ENCODE measurements around the gene SKIL.

The SKIL gene

DNA sequence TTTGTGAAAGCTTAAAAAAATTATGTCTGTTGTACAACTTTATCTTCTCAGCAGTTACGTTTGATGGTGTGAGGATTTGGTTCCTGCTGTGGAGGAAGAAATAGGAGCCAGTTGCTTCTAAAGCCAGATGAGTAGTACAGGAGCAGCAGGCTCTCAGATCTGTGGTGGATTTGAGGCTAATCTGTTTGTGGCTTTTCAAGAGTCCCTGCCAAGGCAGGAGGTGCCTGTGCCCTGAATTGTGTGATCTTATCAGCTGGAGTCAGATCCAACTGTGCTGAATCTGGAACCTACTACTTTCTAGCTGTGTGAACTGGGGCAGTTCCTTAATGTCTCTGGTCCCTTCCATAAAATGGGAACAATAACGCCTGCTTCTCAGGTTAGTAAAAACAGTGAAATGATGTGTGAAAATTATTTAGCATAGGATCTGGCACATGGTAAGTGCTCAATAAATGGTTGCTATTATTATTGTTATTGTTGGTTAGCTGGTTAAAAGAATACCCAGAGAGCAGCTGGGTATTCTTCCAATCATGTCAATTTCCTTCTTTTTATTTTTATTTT, 68.8 kb downstream of the SKIL start:
- TF ChIP-seq, protein P1, sequence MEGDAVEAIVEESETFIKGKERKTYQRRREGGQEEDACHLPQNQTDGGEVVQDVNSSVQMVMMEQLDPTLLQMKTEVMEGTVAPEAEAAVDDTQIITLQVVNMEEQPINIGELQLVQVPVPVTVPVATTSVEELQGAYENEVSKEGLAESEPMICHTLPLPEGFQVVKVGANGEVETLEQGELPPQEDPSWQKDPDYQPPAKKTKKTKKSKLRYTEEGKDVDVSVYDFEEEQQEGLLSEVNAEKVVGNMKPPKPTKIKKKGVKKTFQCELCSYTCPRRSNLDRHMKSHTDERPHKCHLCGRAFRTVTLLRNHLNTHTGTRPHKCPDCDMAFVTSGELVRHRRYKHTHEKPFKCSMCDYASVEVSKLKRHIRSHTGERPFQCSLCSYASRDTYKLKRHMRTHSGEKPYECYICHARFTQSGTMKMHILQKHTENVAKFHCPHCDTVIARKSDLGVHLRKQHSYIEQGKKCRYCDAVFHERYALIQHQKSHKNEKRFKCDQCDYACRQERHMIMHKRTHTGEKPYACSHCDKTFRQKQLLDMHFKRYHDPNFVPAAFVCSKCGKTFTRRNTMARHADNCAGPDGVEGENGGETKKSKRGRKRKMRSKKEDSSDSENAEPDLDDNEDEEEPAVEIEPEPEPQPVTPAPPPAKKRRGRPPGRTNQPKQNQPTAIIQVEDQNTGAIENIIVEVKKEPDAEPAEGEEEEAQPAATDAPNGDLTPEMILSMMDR (IDR thresholded peaks at IDR 0.05; ENCODE audit: low read length, missing control alignments) = no peak
- DNase-seq (ENCODE audit: low read depth) = no peak
- H3K4me3 ChIP-seq (replicated peaks; ENCODE audit: low read depth, low read length) = no peak overlapping the region

DNA sequence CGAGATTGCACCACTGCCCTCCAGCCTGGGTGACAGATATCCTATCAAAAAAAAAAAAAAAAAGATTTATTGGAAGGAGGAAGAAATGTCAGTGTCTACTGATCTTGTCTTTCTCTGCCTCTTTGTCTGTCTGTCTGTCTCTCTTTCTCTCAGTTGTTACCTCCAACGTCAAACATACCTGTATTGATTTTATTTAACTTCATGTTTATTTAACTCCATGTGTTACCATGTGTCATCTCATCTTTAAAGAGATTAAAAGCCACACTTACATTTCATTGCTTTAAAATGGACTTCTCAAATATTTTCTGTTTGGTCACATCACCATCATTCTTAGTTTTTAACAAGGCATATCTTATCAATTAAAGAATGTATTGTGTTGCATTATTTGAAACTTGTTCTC, 70.6 kb downstream of the SKIL start:
- DNase-seq (ENCODE audit: low read depth) = no peak
- TF ChIP-seq, protein P1 (IDR thresholded peaks at IDR 0.05; ENCODE audit: low read length, missing control alignments) = no peak
- H3K4me3 ChIP-seq (replicated peaks; ENCODE audit: low read depth, low read length) = no peak overlapping the region

DNA sequence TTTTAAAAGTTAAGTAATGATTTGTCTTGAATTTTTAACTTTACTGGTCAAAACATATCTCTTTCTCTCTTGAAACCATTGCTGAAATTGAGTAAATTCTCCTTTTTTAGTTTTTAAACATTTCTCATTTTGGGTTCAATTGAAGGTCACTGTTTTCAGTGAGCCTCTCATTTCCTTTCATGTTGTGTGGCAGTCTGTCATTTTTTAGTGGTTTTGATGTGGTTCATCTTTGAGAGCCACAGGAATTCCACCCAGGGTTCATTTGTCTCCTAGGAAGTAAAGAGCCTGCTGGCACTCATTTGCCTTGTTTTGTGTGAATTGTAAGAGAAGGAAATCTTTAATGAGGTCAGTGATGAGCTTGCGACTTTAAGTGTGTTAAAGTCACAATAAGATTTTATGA, 71.5 kb downstream of the SKIL start:
- DNase-seq (ENCODE audit: low read depth) = peak; percentile 38
- TF ChIP-seq, protein P1 (IDR thresholded peaks at IDR 0.05; ENCODE audit: low read length, missing control alignments) = no peak
- no peak overlapping the region for H3K4me3 ChIP-seq (replicated peaks; ENCODE audit: low read depth, low read length)

DNA sequence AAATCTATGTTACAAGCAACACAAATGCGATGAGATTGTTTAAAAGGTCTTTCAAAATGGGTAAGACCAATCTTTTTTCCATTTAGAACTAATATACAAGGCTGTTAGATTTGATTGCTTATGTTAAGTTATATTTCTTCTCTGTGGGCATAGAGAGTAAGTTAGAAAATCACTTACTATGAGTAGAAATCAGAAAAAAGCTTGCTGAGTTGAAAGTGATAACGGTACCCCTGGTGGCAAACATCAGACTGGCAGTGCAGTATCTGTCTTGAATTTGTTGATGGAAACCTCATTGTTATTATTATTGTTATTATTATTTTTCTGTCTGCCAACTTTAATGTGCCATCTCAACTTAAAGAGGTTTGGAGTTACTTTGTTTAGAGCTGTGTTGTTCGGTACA, 73.5 kb downstream of the SKIL start:
- TF ChIP-seq, protein P1 (IDR thresholded peaks at IDR 0.05; ENCODE audit: low read length, missing control alignments) = no peak
- no peak overlapping the region for H3K4me3 ChIP-seq (replicated peaks; ENCODE audit: low read depth, low read length)
- no peak for DNase-seq (ENCODE audit: low read depth)

DNA sequence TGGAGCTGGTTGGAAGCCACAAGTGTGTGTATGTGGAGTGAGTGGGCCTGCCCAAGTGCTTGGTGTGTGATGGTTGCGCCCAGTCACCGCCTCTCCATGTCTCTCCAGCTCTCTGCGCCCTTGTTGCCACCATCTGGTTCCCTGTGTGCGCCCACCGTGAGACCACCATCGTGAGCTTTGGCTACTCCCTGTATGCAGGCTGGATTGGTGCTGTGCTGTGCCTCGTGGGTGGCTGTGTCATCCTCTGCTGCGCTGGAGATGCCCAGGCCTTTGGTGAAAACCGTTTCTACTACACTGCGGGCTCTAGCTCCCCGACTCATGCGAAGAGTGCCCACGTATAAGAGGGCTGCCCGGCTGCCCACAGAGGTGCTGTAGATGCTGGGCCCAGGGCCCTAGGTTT, 74.9 kb downstream of the SKIL start:
- TF ChIP-seq, protein P1 (IDR thresholded peaks at IDR 0.05; ENCODE audit: low read length, missing control alignments) = no peak
- no peak for DNase-seq (ENCODE audit: low read depth)
- no peak overlapping the region for H3K4me3 ChIP-seq (replicated peaks; ENCODE audit: low read depth, low read length)

DNA sequence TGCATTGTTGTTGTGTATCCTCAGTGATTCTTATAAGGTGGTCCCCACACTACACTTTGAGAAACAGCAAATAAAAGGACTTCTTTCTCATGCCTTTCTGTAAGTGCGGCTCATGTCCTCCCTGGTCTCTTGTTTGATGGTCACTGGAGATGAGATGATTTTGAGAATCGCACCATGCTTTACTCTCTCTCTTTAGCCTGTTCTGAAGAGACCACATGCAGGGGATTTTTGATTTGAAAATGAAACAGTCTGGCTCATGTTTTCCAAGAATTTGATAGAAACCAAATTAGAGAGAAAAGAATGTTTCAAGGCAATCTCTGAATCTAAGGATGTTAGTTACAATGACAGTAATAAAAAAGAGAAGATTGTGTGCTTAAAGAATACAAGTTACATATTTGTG, 79.2 kb downstream of the SKIL start:
- DNase-seq (ENCODE audit: low read depth) = no peak
- H3K4me3 ChIP-seq (replicated peaks; ENCODE audit: low read depth, low read length) = no peak overlapping the region
- TF ChIP-seq, protein P1 (IDR thresholded peaks at IDR 0.05; ENCODE audit: low read length, missing control alignments) = no peak

DNA sequence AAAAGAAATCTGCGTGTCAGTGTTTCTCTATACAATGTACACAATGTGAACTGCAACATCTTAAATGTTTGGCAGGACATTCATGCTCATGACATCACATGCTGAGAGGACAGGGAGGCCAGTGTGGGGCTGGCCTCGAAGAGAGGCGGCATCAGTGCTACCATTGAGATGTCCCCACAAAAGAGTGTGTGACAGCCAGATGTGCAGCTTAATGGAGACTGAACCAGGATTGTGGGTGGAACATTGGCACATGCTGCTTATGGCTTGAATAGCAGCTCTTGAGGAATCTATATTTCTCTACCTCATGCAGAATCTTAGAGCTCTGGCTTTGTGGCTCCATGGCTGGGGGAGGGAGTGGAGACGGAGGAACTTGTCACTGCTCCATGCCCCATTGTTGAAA, 79.7 kb downstream of the SKIL start:
- no peak for DNase-seq (ENCODE audit: low read depth)
- no peak overlapping the region for H3K4me3 ChIP-seq (replicated peaks; ENCODE audit: low read depth, low read length)
- TF ChIP-seq, protein P1 (IDR thresholded peaks at IDR 0.05; ENCODE audit: low read length, missing control alignments) = no peak
